ENCODE data around the gene SH3PXD2B. TPM values are rescaled to one million over a fixed set of nuclear protein-coding genes. Genes with fewer than 3 reads are reported as not detected.

The SH3PXD2B gene
- total RNA-seq, 2 experiments from 2014 or later: 0.10 TPM; not detected in 1

DNA sequence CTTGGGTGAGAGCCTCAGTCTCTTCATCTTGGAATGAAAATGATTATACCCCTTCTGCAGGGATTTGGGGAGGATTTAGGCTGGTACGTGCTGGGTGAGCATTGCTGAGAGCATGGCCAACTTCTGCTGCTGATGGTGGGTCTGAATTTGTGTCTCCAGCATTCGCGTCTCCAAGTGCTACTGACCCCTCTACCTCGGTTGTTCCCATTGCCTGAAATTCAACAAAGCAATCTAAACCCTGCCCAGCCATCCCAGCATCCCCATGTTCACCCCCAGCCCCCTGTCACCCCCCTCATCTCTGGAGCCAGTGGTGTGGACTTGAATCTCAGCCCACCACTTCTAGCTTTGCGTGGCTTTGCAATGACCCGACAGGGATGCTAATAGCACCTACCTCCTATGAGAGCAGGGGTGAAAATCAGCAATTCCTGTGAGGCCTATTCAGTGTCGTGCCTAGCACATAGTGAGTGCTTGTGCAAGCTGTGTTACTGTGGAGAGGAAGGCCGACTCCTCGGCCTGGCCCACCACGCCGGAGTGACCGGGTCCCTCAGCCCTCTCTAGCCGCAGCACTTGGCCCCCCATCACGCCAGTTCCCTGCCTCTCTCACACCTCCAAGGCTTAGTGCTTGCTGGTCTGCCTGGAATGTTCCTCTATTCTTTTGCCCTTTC lies 43.4 kb upstream of the SH3PXD2B start:
- Histone ChIP-seq H2AFZ (ENCODE audit: low read length) (no peak overlapping the region), H3K9me2 (ENCODE audit: insufficient read depth, low read length) (no peaks in the 10 kb centered on the region), H4K20me1 (ENCODE audit: insufficient read depth, low read length) (no peaks in the 10 kb centered on the region), H3K79me2 (ENCODE audit: insufficient read depth, low read depth, low read length) (no peaks in the 10 kb centered on the region), H3K27ac (ENCODE audit: low read depth, low read length, poor library complexity, severe bottlenecking) (no peak overlapping the region), H3K36me3 (ENCODE audit: insufficient read depth, low read length) (no peaks in the 10 kb centered on the region), H3K4me1 (ENCODE audit: insufficient read depth, low read length, poor library complexity, severe bottlenecking) (no peaks in the 10 kb centered on the region), H3K9me3 (ENCODE audit: low read length) (no peaks in the 10 kb centered on the region), H3K4me3 (ENCODE audit: low read depth, low read length, poor library complexity, severe bottlenecking) (no peak overlapping the region), H3K4me2 (ENCODE audit: low read length) (no peak overlapping the region)
- TF ChIP-seq CTCF (conservative IDR thresholded peaks at IDR 0.05; ENCODE audit: low read length) (no peak), EZH2phosphoT487 (IDR thresholded peaks at IDR 0.05; ENCODE audit: borderline replicate concordance, low read depth, low read length) (no peak)
- BruUV-seq (replicated peaks): no TSS peak
- ChIA-PET POLR2A (interaction anchor here (0.6 kb wide), 1 partner anchor 749 kb away, joined by 3 read pairs; no protein-coding TSS in a partner anchor), CTCF (ENCODE audit: unreplicated experiment) (no interaction called here)
- DNase-seq (ENCODE audit: low spot score): no peak
- intact Hi-C loops (cut with micrococcal nuclease; ENCODE audit: unreplicated experiment): no loop called here

- no peaks in the 10 kb centered on the region for H3K4me1 ChIP-seq (ENCODE audit: insufficient read depth, low read length, poor library complexity, severe bottlenecking)
- H3K4me3 ChIP-seq (ENCODE audit: low read depth, low read length, poor library complexity, severe bottlenecking): no peak overlapping the region
- TF ChIP-seq CTCF (conservative IDR thresholded peaks at IDR 0.05; ENCODE audit: low read length): no peak
- ChIA-PET CTCF (ENCODE audit: unreplicated experiment) (no interaction called here), POLR2A (no interaction called here)
- intact Hi-C loops (cut with micrococcal nuclease; ENCODE audit: unreplicated experiment): no loop called here
- no peaks in the 10 kb centered on the region for H3K79me2 ChIP-seq (ENCODE audit: insufficient read depth, low read depth, low read length)
- BruUV-seq (replicated peaks): no TSS peak
- no peak overlapping the region for H2AFZ ChIP-seq (ENCODE audit: low read length)
- no peak for DNase-seq (ENCODE audit: low spot score)
- H4K20me1 ChIP-seq (ENCODE audit: insufficient read depth, low read length): no peaks in the 10 kb centered on the region
- no peaks in the 10 kb centered on the region for H3K9me3 ChIP-seq (ENCODE audit: low read length)
- no peaks in the 10 kb centered on the region for H3K36me3 ChIP-seq (ENCODE audit: insufficient read depth, low read length)
- H3K9me2 ChIP-seq (ENCODE audit: insufficient read depth, low read length): no peaks in the 10 kb centered on the region
- no peak overlapping the region for H3K4me2 ChIP-seq (ENCODE audit: low read length)
- H3K27ac ChIP-seq (ENCODE audit: low read depth, low read length, poor library complexity, severe bottlenecking): no peak overlapping the region
Measured at GRCh38 chr5:172496671-172497371, 42.5 kb upstream of the SH3PXD2B start.
